ENCODE measurements around the gene PNPLA8.

- no peak for TF ChIP-seq CTCF (IDR thresholded peaks at IDR 0.05; ENCODE audit: insufficient read depth, low read length)
- TF ChIP-seq POLR2AphosphoS5 (IDR thresholded peaks at IDR 0.05; ENCODE audit: low read depth), result peak; percentile 83
- TF ChIP-seq SPI1 (IDR thresholded peaks at IDR 0.05; ENCODE audit: borderline replicate concordance, low read depth), result peak; percentile 57; the same call in 1 of the 2 replicates
- no peak for TF ChIP-seq REST (IDR thresholded peaks at IDR 0.05; ENCODE audit: insufficient replicate concordance, low read depth)
Measured at GRCh38 chr7:108525985-108526767, at the start of gene PNPLA8.
